ENCODE measurements around the gene RAD51D.

The RAD51D gene

GRCh38 chr17:35163886-35164285 lies 44.2 kb upstream of the RAD51D start:
- no peak for DNase-seq
- peaks cover 74% of the 10 kb centered on the region for H3K27me3 ChIP-seq (ENCODE audit: insufficient read depth, low read depth, severe bottlenecking)
- H3K36me3 ChIP-seq = no peaks in the 10 kb centered on the region
- H3K4me3 ChIP-seq (ENCODE audit: low read depth, low read length) = no peak overlapping the region
- TF ChIP-seq CTCF (IDR thresholded peaks at IDR 0.05; ENCODE audit: low read depth, low read length) = no peak
- peaks cover 3% of the 10 kb centered on the region for H3K9me3 ChIP-seq (ENCODE audit: severe bottlenecking)
- no peak overlapping the region for H3K27ac ChIP-seq

- H3K4me3 ChIP-seq (ENCODE audit: low read depth, low read length) = no peak overlapping the region
- H3K27ac ChIP-seq = no peak overlapping the region
- DNase-seq = no peak
- peaks cover 81% of the 10 kb centered on the region for H3K27me3 ChIP-seq (ENCODE audit: insufficient read depth, low read depth, severe bottlenecking)
- TF ChIP-seq CTCF (IDR thresholded peaks at IDR 0.05; ENCODE audit: low read depth, low read length) = no peak
- H3K9me3 ChIP-seq (ENCODE audit: severe bottlenecking) = peaks cover 3% of the 10 kb centered on the region
- no peaks in the 10 kb centered on the region for H3K36me3 ChIP-seq
These were observed 43.1 kb upstream of the RAD51D start for GRCh38 chr17:35162755-35163154.

GRCh38 chr17:35161281-35161761 lies 41.7 kb upstream of the RAD51D start:
- H3K4me3 ChIP-seq (ENCODE audit: low read depth, low read length) = no peak overlapping the region
- no peak for TF ChIP-seq CTCF (IDR thresholded peaks at IDR 0.05; ENCODE audit: low read depth, low read length)
- DNase-seq = no peak
- peaks cover 3% of the 10 kb centered on the region for H3K9me3 ChIP-seq (ENCODE audit: severe bottlenecking)
- peaks cover 72% of the 10 kb centered on the region for H3K27me3 ChIP-seq (ENCODE audit: insufficient read depth, low read depth, severe bottlenecking)
- no peaks in the 10 kb centered on the region for H3K36me3 ChIP-seq
- no peak overlapping the region for H3K27ac ChIP-seq

- no peaks in the 10 kb centered on the region for H3K36me3 ChIP-seq
- TF ChIP-seq CTCF (IDR thresholded peaks at IDR 0.05; ENCODE audit: low read depth, low read length) = no peak
- H3K9me3 ChIP-seq (ENCODE audit: severe bottlenecking) = peaks cover 3% of the 10 kb centered on the region
- DNase-seq = no peak
- peaks cover 68% of the 10 kb centered on the region for H3K27me3 ChIP-seq (ENCODE audit: insufficient read depth, low read depth, severe bottlenecking)
- no peak overlapping the region for H3K4me3 ChIP-seq (ENCODE audit: low read depth, low read length)
- no peak overlapping the region for H3K27ac ChIP-seq
These were observed 40.9 kb upstream of the RAD51D start for GRCh38 chr17:35160354-35161201.

- DNase-seq = no peak
- no peak for TF ChIP-seq CTCF (IDR thresholded peaks at IDR 0.05; ENCODE audit: low read depth, low read length)
- H3K9me3 ChIP-seq (ENCODE audit: severe bottlenecking) = peaks cover 3% of the 10 kb centered on the region
- no peak overlapping the region for H3K4me3 ChIP-seq (ENCODE audit: low read depth, low read length)
- H3K27ac ChIP-seq = no peak overlapping the region
- peaks cover 61% of the 10 kb centered on the region for H3K27me3 ChIP-seq (ENCODE audit: insufficient read depth, low read depth, severe bottlenecking)
- no peaks in the 10 kb centered on the region for H3K36me3 ChIP-seq
These were observed 40.3 kb upstream of the RAD51D start for GRCh38 chr17:35159940-35160339.

Data from WERI-Rb-1 (cell line).